ENCODE results near the gene SRSF3.
"Not testable (repeated sequence)": the region's sequence is repeated elsewhere in the genome, so short reads cannot be mapped to it uniquely, and the experiment has no call there.

The SRSF3 gene

GRCh38 chr6:36576578-36576977 is 17.6 kb upstream of the SRSF3 start:
- no peak for DNase-seq (ENCODE audit: low spot score)

- peak; percentile 94 for DNase-seq (ENCODE audit: low spot score)
Measured at GRCh38 chr6:36577301-36577700, 16.9 kb upstream of the SRSF3 start.

- DNase-seq (ENCODE audit: low spot score), result no peak
Measured at GRCh38 chr6:36578030-36578429, 16.1 kb upstream of the SRSF3 start.

- no peak for DNase-seq (ENCODE audit: low spot score)
Measured at GRCh38 chr6:36578431-36578830, 15.7 kb upstream of the SRSF3 start.

GRCh38 chr6:36580184-36580526 is 14.0 kb upstream of the SRSF3 start:
- DNase-seq (ENCODE audit: low spot score), result no peak

GRCh38 chr6:36581716-36582115 is 12.4 kb upstream of the SRSF3 start:
- no peak for DNase-seq (ENCODE audit: low spot score)

- no peak for DNase-seq (ENCODE audit: low spot score)
Measured at GRCh38 chr6:36586606-36587005, 7.6 kb upstream of the SRSF3 start.

- DNase-seq (ENCODE audit: low spot score), result not testable (repeated sequence)
Measured at GRCh38 chr6:36589025-36589400, 5.1 kb upstream of the SRSF3 start.

- DNase-seq (ENCODE audit: low spot score), result no peak
Measured at GRCh38 chr6:36590237-36590636, 3.9 kb upstream of the SRSF3 start.

GRCh38 chr6:36592221-36592655 is 1.9 kb upstream of the SRSF3 start:
- no peak for DNase-seq (ENCODE audit: low spot score)

GRCh38 chr6:36593569-36594028 is 563 bp upstream of the SRSF3 start:
- peak; percentile 64 for DNase-seq (ENCODE audit: low spot score)

GRCh38 chr6:36594816-36595643 is 868 bp downstream of the SRSF3 start:
- DNase-seq (ENCODE audit: low spot score), result no peak

- DNase-seq (ENCODE audit: low spot score), result no peak
Measured at GRCh38 chr6:36596356-36596755, 2.2 kb downstream of the SRSF3 start.

GRCh38 chr6:36597775-36598174 is 3.6 kb downstream of the SRSF3 start:
- DNase-seq (ENCODE audit: low spot score), result no peak

GRCh38 chr6:36598326-36598725 is 4.2 kb downstream of the SRSF3 start:
- no peak for DNase-seq (ENCODE audit: low spot score)

- no peak for DNase-seq (ENCODE audit: low spot score)
Measured at GRCh38 chr6:36598739-36599318, 4.7 kb downstream of the SRSF3 start.

- DNase-seq (ENCODE audit: low spot score), result no peak
Measured at GRCh38 chr6:36599791-36600209, 5.6 kb downstream of the SRSF3 start.

GRCh38 chr6:36600564-36601146 is 6.5 kb downstream of the SRSF3 start:
- no peak for DNase-seq (ENCODE audit: low spot score)

GRCh38 chr6:36601818-36602217 is 7.7 kb downstream of the SRSF3 start:
- not testable (repeated sequence) for DNase-seq (ENCODE audit: low spot score)

GRCh38 chr6:36603222-36604089 is 9.3 kb downstream of the SRSF3 start:
- no peak for DNase-seq (ENCODE audit: low spot score)

GRCh38 chr6:36604090-36605060 is 10.2 kb downstream of the SRSF3 start:
- no peak for DNase-seq (ENCODE audit: low spot score)

Data from LoVo (cell line).